Nephron progenitor cell (in vitro differentiated cells): ENCODE results near the gene RNF113B.

Experiments used
- DNase-seq: peaks from one replicate; pipeline ENCODE4 v3.0.0; 2021
- H3K27ac Mint-ChIP-seq: 2 replicates; pipeline ENCODE4 v1.8.0; 2021; ENCODE audit warnings: mild to moderate bottlenecking, moderate library complexity, mixed read lengths
- H3K27me3 Mint-ChIP-seq: 2 replicates; pipeline ENCODE4 v1.8.0; 2021; ENCODE audit warnings: mild to moderate bottlenecking, low read depth, mixed read lengths; ENCODE audit not compliant: poor library complexity
- H3K36me3 Mint-ChIP-seq: 2 replicates; pipeline ENCODE4 v1.8.0; 2021; ENCODE audit warnings: low read depth, mixed read lengths
- H3K4me1 Mint-ChIP-seq: 2 replicates; pipeline ENCODE4 v1.8.0; 2021; ENCODE audit warnings: mixed read lengths
- H3K4me3 Mint-ChIP-seq: 2 replicates; pipeline ENCODE4 v1.8.0; 2021; ENCODE audit warnings: mild to moderate bottlenecking, moderate library complexity, mixed read lengths
- H3K9me3 Mint-ChIP-seq: 2 replicates; pipeline ENCODE4 v1.8.0; 2021; ENCODE audit warnings: mild to moderate bottlenecking, moderate library complexity, mixed read lengths
- CTCF ChIP-seq: fragments of 200-600 bp; sonication (generic); IDR thresholded peaks from 2 replicates; pipeline ENCODE4 v1.5.0; 2021; ENCODE audit warnings: antibody characterized with exemption

Gene RNF113B

GRCh38 chr13:98216711-98217285 lies 39.7 kb upstream of the RNF113B start:
- peak overlapping the region; percentile 38 for H3K4me3 Mint-ChIP-seq
- peak overlapping the region; percentile 96 for H3K27ac Mint-ChIP-seq
- H3K36me3 Mint-ChIP-seq, result peaks cover 38% of the 10 kb centered on the region
- no peak for DNase-seq
- peaks cover 4% of the 10 kb centered on the region for H3K9me3 Mint-ChIP-seq
- TF ChIP-seq CTCF, result no peak
- peaks cover 92% of the 10 kb centered on the region for H3K4me1 Mint-ChIP-seq
- no peaks in the 10 kb centered on the region for H3K27me3 Mint-ChIP-seq

GRCh38 chr13:98216135-98216565 lies 39.1 kb upstream of the RNF113B start:
- H3K9me3 Mint-ChIP-seq, result peaks cover 11% of the 10 kb centered on the region
- H3K27ac Mint-ChIP-seq, result peak overlapping the region; percentile 36
- no peak for DNase-seq
- H3K27me3 Mint-ChIP-seq, result peaks cover under 1% of the 10 kb centered on the region
- no peak overlapping the region for H3K4me3 Mint-ChIP-seq
- peaks cover 42% of the 10 kb centered on the region for H3K36me3 Mint-ChIP-seq
- no peak for TF ChIP-seq CTCF
- H3K4me1 Mint-ChIP-seq, result peaks cover 91% of the 10 kb centered on the region

- Mint-ChIP-seq H3K27ac (peak overlapping the region; percentile 36), H3K27me3 (peaks cover 3% of the 10 kb centered on the region), H3K36me3 (peaks cover 48% of the 10 kb centered on the region), H3K4me3 (peak overlapping the region; percentile 18), H3K4me1 (peaks cover 84% of the 10 kb centered on the region), H3K9me3 (peaks cover 17% of the 10 kb centered on the region)
- DNase-seq, result no peak
- TF ChIP-seq CTCF, result no peak
These were observed 38.4 kb upstream of the RNF113B start for GRCh38 chr13:98215508-98215907.

GRCh38 chr13:98214707-98215106 lies 37.6 kb upstream of the RNF113B start:
- Mint-ChIP-seq H3K36me3 (peaks cover 52% of the 10 kb centered on the region), H3K9me3 (peaks cover 22% of the 10 kb centered on the region), H3K4me3 (no peak overlapping the region), H3K27me3 (peaks cover 3% of the 10 kb centered on the region), H3K27ac (no peak overlapping the region), H3K4me1 (peaks cover 76% of the 10 kb centered on the region)
- TF ChIP-seq CTCF, result no peak
- DNase-seq, result no peak

DNA sequence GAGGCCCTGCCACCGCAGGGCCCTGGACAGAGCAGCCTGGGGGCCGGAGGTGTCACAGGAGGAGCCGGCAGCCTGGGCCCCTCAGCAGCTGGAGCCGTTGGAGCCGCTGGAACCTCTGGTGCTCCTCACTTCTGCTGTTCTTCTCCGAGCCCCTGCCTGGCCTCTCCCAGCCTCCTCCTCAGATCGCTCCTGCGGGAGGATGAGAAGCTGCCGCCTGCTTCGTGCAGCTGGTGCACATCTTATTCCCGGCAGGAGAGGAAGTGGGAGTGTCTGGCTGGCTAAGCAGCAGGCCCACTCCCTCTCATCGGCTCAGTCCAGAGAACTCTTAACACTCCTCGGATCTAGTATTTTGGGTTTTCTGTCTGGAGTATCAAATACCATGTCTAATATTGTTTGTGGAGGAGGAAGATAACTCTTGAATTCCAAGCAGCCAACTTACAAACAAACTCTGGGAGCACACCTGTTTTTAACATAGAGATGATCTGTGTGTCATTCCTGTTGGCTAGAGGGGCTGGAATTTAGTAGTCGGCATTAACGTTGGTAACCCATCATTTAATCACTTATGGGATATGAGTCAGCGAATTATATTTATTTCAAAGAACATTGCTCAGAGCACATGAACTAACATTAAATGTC lies 37.1 kb upstream of the RNF113B start:
- no peak for TF ChIP-seq CTCF
- DNase-seq, result peak; percentile 43
- Mint-ChIP-seq H3K4me3 (peak overlapping the region; percentile 40), H3K27ac (peak overlapping the region; percentile 84), H3K27me3 (peaks cover 3% of the 10 kb centered on the region), H3K36me3 (peaks cover 53% of the 10 kb centered on the region), H3K9me3 (peaks cover 25% of the 10 kb centered on the region), H3K4me1 (peaks cover 74% of the 10 kb centered on the region)

- DNase-seq, result peak; percentile 29
- Mint-ChIP-seq H3K36me3 (peaks cover 61% of the 10 kb centered on the region), H3K4me1 (peaks cover 75% of the 10 kb centered on the region), H3K27me3 (peaks cover 3% of the 10 kb centered on the region), H3K9me3 (peaks cover 33% of the 10 kb centered on the region), H3K4me3 (peak overlapping the region; percentile 21), H3K27ac (peak overlapping the region; percentile 33)
- no peak for TF ChIP-seq CTCF
These were observed 36.3 kb upstream of the RNF113B start for GRCh38 chr13:98213354-98213753.
